MM.1S (cell line): ENCODE results near the gene KANSL2.

Source experiments
- DNase-seq: peaks from one replicate; pipeline ENCODE4 v3.0.0-alpha.2; 2015
- H2AFZ ChIP-seq: fragments of 300-600 bp; sonication (generic); 2 replicates; pipeline ENCODE4 v1.6.0; 2016; ENCODE audit warnings: antibody characterized with exemption, low read length
- H3F3A ChIP-seq: fragments of 300-600 bp; sonication (generic); 2 replicates; pipeline ENCODE4 v1.6.1; 2016; ENCODE audit warnings: mild to moderate bottlenecking, antibody characterized with exemption, low read length, moderate library complexity, mixed read lengths; ENCODE audit not compliant: insufficient read depth
- H3K27ac ChIP-seq: fragments of 300-600 bp; sonication (generic); 2 replicates; pipeline ENCODE4 v1.5.1; 2016; ENCODE audit warnings: mild to moderate bottlenecking, low read length
- H3K27me3 ChIP-seq: fragments of 300-600 bp; sonication (generic); replicated peaks from 2 replicates; pipeline ENCODE4 v1.6.0; 2016; ENCODE audit warnings: low read length; ENCODE audit not compliant: insufficient read depth
- H3K36me3 ChIP-seq: fragments of 300-600 bp; sonication (generic); replicated peaks from 2 replicates; pipeline ENCODE4 v1.6.1; 2016; ENCODE audit warnings: mild to moderate bottlenecking, low read length, mixed read lengths; ENCODE audit not compliant: insufficient read depth
- H3K4me1 ChIP-seq: fragments of 300-600 bp; sonication (generic); 2 replicates; pipeline ENCODE4 v1.6.1; 2016; ENCODE audit warnings: low read length, mixed read lengths
- H3K4me2 ChIP-seq: fragments of 300-600 bp; sonication (generic); 2 replicates; pipeline ENCODE4 v1.6.0; 2016; ENCODE audit warnings: low read depth, low read length
- H3K4me3 ChIP-seq: fragments of 300-600 bp; sonication (generic); 2 replicates; pipeline ENCODE4 v1.5.1; 2016; ENCODE audit warnings: low read length, mixed read lengths
- H3K79me2 ChIP-seq: fragments of 300-600 bp; sonication (generic); 2 replicates; pipeline ENCODE4 v1.6.1; 2016; ENCODE audit warnings: mixed run types, low read length, mixed read lengths
- H3K9ac ChIP-seq: fragments of 300-600 bp; sonication (generic); 2 replicates; pipeline ENCODE4 v1.6.1; 2016; ENCODE audit warnings: low read length, mixed read lengths
- H3K9me2 ChIP-seq: fragments of 300-600 bp; sonication (generic); replicated peaks from 2 replicates; pipeline ENCODE4 v1.6.1; 2016; ENCODE audit warnings: mild to moderate bottlenecking, low read length, mixed read lengths; ENCODE audit not compliant: insufficient read depth
- H3K9me3 ChIP-seq: fragments of 300-600 bp; sonication (generic); replicated peaks from 2 replicates; pipeline ENCODE4 v1.6.1; 2016; ENCODE audit warnings: mild to moderate bottlenecking, low read length, mixed read lengths; ENCODE audit not compliant: insufficient read depth
- H4K20me1 ChIP-seq: fragments of 300-600 bp; sonication (generic); 2 replicates; pipeline ENCODE4 v1.6.1; 2016; ENCODE audit warnings: mild to moderate bottlenecking, low read length, moderate library complexity, mixed read lengths; ENCODE audit not compliant: insufficient read depth
- EZH2 ChIP-seq: fragments of 300-600 bp; sonication (generic); optimal IDR thresholded peaks from 2 replicates; pipeline ENCODE3; 2017; ENCODE audit warnings: low read depth, mild to moderate bottlenecking, antibody characterized with exemption, low read length, mixed read lengths
- EZH2phosphoT487 ChIP-seq: fragments of 300-600 bp; sonication (generic); IDR thresholded peaks from 2 replicates; pipeline ENCODE4 v1.6.1; 2018; ENCODE audit warnings: antibody characterized with exemption, low read length
- TF ChIP-seq, protein P1 (sequence below): fragments of 300-600 bp; sonication (generic); IDR thresholded peaks from 2 replicates; pipeline ENCODE4 v1.5.1; 2016; ENCODE audit warnings: antibody characterized with exemption, low read length, mixed read lengths

The KANSL2 gene

DNA sequence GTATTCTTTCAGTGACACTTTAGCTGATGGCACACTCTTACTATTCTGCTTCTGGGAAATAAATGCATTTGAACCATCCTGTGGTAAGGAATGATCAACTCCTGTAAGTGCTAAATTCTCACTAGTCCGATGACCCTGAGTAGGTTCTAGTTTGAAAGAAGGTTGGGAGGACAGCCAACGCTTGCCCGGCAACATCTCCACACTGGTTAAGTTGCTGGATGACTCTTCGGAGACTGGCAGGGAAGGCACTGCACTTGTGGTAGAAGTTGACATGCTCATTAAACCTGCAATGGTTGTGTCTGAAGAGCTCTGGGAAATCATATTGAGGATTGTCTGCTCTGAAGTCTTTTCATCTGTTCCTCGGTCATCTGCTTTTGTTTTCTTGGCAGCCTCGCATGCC lies 12.0 kb upstream of the KANSL2 start:
- H3K4me2 ChIP-seq: no peak overlapping the region
- peaks cover 22% of the 10 kb centered on the region for H3K36me3 ChIP-seq
- no peaks in the 10 kb centered on the region for H3K9me3 ChIP-seq
- no peaks in the 10 kb centered on the region for H4K20me1 ChIP-seq
- TF ChIP-seq EZH2phosphoT487 (no peak), EZH2 (no peak)
- TF ChIP-seq, protein P1, sequence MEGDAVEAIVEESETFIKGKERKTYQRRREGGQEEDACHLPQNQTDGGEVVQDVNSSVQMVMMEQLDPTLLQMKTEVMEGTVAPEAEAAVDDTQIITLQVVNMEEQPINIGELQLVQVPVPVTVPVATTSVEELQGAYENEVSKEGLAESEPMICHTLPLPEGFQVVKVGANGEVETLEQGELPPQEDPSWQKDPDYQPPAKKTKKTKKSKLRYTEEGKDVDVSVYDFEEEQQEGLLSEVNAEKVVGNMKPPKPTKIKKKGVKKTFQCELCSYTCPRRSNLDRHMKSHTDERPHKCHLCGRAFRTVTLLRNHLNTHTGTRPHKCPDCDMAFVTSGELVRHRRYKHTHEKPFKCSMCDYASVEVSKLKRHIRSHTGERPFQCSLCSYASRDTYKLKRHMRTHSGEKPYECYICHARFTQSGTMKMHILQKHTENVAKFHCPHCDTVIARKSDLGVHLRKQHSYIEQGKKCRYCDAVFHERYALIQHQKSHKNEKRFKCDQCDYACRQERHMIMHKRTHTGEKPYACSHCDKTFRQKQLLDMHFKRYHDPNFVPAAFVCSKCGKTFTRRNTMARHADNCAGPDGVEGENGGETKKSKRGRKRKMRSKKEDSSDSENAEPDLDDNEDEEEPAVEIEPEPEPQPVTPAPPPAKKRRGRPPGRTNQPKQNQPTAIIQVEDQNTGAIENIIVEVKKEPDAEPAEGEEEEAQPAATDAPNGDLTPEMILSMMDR: no peak
- H3K9me2 ChIP-seq: no peaks in the 10 kb centered on the region
- H3K27me3 ChIP-seq: no peaks in the 10 kb centered on the region
- H2AFZ ChIP-seq: no peak overlapping the region
- H3K79me2 ChIP-seq: peaks cover 55% of the 10 kb centered on the region
- H3K4me1 ChIP-seq: no peaks in the 10 kb centered on the region
- no peak overlapping the region for H3K9ac ChIP-seq
- H3K27ac ChIP-seq: no peak overlapping the region
- no peaks in the 10 kb centered on the region; the same call in 1 of the 2 replicates for H3F3A ChIP-seq
- no peak overlapping the region for H3K4me3 ChIP-seq
- no peak for DNase-seq

DNA sequence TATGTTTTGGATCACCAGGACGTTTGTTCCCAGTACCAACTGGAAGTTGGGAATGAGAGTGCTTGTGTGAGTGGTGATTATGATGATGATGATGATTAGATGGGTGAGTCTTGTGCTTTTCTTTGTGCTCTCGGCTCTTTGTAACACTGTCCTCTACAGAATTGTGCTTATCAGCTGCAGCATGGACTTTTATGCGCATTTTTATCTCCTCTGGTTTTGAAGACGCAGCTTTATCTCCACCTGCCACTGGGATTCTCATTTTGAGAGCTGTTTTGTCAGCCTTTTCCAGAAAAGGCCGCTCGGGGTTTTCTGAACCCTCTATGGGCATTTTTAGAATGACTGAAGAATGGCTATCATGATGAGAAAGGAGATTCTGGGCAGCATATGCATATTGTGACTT lies 11.5 kb upstream of the KANSL2 start:
- Histone ChIP-seq H4K20me1 (no peaks in the 10 kb centered on the region), H3K9ac (no peak overlapping the region), H2AFZ (no peak overlapping the region), H3K4me2 (no peak overlapping the region), H3K27ac (no peak overlapping the region), H3K4me1 (no peaks in the 10 kb centered on the region), H3K27me3 (no peaks in the 10 kb centered on the region), H3K4me3 (no peak overlapping the region), H3K36me3 (peaks cover 24% of the 10 kb centered on the region), H3K79me2 (peaks cover 53% of the 10 kb centered on the region), H3F3A (no peaks in the 10 kb centered on the region; the same call in 1 of the 2 replicates), H3K9me2 (no peaks in the 10 kb centered on the region), H3K9me3 (no peaks in the 10 kb centered on the region)
- DNase-seq: no peak
- no peak for TF ChIP-seq EZH2phosphoT487
- TF ChIP-seq EZH2: no peak
- TF ChIP-seq, protein P1: no peak

DNA sequence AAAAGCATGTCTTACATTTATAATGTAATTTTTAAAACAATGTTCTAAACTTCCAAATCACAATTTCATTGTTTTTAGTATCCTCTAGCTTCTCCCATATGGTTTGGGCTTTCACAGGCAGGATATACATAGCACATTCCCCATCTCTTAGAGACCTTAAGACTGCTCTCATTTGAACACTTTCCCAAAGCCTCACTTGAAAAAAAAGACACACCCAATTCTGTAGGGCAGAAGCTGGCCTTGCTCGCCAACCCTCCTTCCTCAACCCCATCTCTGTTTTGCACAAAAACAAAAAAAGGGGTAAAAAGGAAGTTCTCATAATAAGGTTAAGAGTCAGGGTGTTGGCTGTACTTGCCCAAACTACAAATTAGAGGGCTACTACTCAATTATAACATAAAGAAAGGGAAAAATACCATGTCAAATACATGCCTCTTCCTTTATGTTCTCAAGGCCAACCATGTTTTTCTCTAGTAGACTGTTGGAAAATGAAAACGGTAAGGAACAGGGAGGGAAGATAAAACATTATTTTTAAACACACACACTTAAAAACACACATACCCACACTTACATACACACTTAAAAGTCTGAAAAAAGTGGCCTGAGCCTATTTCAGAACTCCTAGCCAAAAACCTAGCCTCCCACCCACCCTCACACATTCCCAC lies 9.9 kb upstream of the KANSL2 start:
- no peak for DNase-seq
- H4K20me1 ChIP-seq: no peaks in the 10 kb centered on the region
- H3K9me2 ChIP-seq: no peaks in the 10 kb centered on the region
- TF ChIP-seq EZH2 (no peak), EZH2phosphoT487 (no peak)
- TF ChIP-seq, protein P1: no peak
- H3K4me2 ChIP-seq: no peak overlapping the region
- no peaks in the 10 kb centered on the region for H3K9me3 ChIP-seq
- no peak overlapping the region for H2AFZ ChIP-seq
- peaks cover 24% of the 10 kb centered on the region for H3K36me3 ChIP-seq
- H3K4me3 ChIP-seq: no peak overlapping the region
- H3K4me1 ChIP-seq: no peaks in the 10 kb centered on the region
- no peak overlapping the region for H3K27ac ChIP-seq
- no peak overlapping the region for H3K9ac ChIP-seq
- H3K27me3 ChIP-seq: no peaks in the 10 kb centered on the region
- no peaks in the 10 kb centered on the region; the same call in 1 of the 2 replicates for H3F3A ChIP-seq
- peaks cover 45% of the 10 kb centered on the region for H3K79me2 ChIP-seq
